Measurements from ENCODE around the gene SAMD4A.

SAMD4A gene

DNA sequence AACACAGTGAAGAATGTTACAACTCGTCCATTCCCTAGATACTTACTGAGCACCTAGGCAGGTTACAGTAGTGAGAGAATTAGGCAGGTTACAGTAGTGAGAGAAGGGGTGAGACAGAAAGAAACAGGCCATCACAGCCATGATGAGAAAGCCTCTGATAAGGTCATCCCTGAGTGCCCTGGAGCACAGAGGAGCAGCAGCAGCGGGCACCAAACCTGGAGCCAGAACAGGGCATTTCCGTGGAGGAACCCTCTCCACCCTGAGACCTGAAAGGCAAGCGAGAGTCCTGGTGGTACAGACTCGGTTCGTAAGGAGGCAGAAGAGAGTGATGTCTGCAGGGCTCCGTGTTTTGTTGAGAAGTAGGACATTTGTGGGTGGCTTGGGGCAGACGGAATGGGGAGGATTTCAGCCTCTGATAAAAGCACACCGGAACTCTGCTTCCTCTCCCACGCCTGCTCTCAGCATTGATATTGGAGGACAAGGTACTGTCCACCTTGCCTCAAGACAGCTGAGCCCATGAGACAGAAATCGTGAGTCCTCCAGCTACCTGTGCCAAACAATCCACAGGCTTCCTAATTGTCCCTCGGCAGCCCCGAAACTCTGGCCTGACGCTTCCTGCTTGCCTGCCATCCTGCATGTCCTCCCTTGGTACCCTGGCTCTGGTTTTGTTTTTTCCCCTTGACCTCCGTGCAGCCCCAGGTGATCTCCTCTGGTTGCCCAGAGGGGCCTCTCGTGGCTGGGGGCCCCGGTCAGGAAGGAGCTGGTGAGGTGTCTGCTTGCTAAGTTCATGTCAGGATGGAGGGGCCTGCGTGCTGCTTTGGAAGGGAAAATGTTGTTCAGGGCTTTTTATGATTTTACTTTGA is 199.6 kb downstream of the SAMD4A start:
- no peak for DNase-seq (ENCODE audit: low spot score)

DNA sequence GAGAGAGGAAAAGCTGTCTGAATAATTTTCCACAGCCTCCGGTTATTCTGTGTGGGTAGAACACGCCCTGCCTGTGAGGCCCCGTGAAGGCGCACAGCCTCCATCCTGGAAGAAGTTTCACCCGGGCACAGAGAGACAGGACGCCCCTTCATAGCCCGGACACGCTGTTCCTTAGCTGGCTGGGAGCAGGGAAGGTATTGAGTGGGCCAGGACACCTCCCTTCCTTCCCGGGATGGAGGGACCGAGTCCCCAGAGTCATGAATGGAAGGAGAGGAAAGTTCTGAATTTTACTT is 200.2 kb downstream of the SAMD4A start:
- no peak for DNase-seq (ENCODE audit: low spot score)

DNA sequence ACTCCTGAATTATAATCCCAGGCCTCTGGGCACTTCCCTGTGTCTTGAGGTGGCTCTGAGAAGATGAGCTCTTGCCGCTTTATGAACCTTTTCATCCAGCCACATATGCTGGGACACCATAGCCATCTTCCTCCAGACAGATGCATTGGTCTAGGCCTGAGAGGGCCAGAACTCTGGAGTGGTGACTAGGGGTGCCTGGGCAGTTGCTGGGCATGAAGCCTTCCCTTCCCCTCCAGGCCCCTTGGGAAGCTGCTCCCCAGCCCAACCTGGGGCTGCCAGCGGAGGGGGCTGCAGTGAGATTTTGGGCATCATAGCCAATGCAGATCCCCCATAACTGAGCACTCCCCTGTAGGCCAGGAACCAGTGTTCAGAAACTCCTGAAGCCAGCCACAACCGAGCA is 200.5 kb downstream of the SAMD4A start:
- no peak for DNase-seq (ENCODE audit: low spot score)

DNA sequence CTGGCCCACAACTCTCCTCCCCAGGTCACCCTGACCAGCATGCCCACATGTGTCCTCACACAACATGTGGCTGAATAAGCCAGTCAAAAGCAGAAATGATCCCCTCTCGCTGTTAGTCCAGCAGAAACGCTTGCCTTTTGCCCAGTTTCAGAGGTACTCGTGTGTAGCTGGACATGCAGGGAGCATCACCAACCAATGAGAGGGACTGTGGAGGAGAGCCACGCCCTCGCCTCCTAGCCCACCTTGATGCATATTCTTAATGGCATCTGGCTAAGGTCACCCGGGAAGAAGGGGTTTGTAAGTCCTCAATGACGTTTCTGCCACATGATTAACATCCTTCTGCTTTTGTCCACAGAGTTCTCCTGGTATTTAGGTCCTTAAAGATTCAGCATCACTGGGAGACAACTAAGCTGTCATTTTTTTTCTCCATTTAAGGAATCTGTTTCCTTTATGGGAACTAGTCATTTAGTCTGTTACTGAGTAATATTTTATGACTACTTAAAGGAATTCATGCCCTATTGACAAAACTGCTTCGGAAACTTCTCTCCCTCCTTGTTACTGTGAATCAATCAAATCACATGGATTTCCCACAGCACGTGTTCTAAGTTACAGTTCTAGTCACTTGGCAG is 201.7 kb downstream of the SAMD4A start:
- DNase-seq (ENCODE audit: low spot score), result no peak

DNA sequence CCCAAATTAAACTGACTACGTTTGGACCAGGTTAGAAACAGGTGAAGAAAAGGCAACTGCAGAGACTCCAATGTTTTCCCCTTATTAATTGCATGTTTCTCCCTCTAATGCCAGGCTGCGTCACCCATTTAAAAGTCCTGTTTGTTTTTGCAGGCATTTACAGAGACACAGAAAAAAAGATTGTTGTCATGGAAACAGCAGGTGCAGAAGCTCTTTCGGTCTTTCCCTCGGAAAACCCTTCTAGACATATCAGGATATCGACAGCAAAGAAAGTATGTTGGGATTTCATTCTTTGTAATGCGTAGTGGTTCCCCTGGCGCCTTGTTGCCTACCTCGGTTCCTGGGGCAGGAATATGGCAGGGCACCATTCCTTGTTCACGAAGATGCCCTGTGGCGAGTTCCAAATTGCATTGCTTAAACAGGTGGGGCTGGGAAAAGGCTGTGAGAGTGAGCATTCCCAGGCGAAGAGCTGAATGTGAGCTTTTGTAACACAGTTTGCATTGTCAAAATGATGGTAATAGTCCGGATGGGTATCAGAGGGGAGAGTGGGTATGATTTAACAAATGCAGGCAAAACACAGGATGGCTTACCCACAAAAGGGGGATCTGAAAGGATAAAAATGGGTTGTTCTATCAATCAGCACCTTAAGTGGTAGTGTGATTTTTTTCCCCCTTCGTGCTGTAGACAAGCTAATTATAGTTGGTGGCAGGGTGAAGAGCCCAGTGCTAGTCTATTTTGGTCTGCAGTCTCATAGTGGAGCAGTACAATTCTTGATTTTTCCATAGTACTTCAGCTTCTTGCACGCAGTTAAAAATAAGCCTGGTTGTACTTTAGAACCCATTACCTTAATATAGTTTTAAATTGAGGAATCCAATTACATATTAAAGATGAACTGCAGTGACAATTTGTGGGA is 203.3 kb downstream of the SAMD4A start:
- DNase-seq (ENCODE audit: low spot score), result no peak

DNA sequence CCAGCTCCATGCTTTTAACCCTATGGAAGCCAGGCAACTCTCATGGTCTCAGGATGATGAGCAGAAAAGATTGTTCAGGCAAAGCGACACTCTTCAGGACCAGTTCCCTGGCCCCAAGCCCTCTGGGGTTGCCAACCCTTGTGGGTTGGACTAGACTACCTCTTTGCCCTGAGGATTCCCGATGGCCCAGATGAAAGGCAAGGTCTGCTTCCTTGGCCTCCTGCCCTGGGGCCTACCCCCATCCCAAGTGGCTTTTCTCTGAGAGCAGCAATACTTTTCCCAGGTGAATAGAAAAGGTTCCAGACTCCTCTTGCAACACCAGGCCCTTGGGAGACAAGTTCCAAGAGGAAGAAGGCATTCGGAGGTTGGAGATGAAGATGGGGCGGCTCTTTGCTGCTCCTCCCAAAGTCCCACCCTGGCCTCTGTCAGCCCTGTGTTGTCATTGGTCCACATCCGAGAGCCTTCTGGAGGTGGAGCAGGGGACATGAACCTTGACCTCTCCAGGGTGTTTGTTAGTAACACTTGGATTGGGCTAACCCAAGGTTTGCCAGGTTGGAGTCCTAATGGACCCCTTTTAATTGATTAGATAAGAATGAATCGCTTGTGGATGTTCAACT is 204.6 kb downstream of the SAMD4A start:
- no peak for DNase-seq (ENCODE audit: low spot score)

DNA sequence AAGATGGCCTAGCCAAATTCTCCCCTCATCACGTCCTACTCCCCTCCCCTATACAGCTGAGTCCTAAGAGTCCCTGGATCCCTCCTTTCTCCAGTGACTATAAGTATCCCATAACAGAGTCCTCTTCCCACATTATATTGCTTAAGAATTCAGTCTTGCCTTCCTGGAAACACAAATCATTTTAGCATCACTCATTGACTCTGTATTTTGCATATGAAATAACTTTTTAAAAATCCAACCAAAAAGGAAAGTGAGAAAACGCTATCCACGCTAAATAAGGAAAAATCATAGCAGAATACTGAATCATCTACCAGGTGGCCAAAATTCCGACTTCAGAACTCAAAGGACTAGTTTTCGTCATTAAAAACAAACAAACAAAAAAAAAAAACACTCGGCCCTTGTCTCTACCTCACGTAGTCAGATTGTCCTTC is 205.5 kb downstream of the SAMD4A start:
- DNase-seq (ENCODE audit: low spot score), result no peak

DNA sequence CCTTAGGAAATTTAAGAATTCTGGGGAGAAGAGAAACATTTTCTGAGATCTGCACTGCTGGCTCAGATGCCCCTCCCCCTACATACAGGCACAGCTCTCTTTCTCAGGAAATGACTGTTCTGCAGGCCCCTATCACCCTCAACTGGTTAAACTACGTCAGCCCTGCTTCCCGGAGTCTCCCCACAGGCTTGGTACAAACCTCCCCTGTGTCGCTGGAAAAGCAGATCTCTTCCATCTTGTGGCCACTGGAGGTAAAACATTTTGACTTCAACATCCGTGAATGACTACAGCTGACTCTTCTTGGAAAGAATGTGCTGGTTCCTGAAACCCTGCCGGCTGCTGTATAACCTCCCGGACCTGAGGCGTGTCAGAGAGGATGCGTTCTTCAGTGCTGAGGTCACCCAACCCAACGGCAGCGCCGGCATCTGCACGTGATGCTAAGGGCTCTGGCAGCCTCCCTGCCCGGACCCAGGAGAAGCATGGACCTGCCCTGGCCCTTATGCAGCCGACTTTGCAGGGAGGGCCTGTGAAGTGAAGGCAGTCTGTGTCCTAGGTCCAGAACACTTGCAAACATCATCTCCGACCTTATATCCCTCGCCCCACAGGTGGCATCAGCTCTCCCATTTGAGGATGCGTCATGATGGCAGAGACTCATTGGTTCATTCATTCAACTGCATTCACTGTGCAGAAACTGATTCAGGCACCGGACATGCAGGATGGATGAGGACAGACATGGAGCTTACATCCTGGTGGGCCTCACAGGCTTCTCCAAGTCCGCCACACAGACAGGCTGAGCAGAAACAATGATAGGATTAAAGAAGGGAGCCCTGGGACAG is 206.5 kb downstream of the SAMD4A start:
- DNase-seq (ENCODE audit: low spot score), result peak; percentile 99

DNA sequence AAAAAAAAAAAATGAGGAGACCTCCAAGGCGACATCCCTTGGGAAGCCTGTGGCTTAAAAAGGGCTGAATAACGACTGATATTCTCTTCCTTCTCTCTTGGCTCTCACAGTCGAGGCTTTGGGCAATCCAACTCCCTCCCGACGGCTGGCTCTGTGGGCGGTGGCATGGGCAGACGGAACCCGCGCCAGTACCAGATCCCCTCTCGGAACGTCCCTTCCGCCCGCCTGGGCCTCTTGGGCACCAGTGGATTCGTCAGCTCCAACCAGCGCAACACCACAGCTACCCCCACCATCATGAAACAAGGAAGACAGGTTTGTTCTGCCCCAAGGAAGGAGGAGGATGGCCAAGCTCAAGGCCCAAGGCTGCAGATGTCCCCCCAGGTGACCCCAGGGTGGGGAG is 207.9 kb downstream of the SAMD4A start:
- DNase-seq (ENCODE audit: low spot score), result no peak

DNA sequence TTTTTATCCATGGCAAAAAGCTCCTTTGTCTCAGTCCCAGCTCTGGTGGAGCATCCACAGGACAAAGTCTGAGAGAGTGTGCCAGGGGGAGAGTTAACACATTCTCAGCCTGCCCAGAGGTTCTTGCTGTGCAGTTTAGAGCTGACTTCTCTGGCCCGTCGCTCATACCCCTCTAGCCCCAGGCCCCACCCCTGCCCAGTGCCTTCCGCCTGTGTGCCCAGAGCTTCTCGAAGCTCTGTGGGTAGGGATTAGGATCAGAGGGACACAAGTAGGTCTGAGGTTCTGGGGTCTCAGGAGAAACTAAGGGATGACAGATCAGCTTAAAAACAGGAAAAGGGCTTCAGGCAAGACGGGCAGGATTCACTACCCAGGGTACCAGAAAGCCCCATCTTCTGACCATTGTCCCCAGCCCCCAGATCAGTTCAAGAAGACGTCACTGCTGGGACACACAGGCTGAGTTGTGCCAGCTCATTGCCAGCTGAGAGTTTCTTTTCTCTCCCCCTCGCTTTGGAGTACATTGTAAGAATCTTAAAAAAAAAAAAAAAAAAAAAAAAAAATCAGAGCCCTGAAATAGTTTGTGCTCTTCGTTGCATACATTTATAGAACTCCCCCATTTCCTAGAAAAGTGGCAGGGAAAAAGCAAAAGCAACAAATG is 208.7 kb downstream of the SAMD4A start:
- DNase-seq (ENCODE audit: low spot score), result no peak

DNA sequence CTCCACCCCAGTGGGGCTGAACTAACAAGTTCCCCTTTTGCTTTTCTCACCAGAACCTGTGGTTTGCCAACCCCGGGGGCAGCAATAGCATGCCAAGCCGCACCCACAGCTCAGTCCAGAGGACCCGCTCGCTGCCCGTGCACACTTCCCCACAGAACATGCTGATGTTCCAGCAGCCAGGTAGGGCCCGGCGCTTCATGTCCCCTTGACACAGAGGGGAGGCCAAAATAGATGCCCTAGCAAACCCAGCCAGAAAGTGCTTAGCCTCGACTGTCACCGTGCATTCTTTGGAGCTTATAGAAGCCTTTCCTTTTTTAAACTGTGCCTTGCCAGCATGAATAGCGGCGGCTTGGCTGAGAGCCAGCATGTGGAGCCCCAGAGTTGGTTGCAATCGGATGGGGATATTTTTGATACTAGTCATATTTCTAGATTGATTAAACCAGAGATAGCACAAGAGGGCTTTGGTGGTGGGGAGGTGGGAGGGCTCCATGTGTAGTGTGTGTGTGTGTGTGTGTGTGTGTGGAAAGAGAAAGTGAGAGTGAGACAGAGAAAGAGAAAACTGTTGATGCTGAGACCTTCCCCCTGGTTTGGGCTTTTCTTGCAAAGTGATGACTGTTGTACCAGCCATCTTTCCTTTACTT is 209.6 kb downstream of the SAMD4A start:
- DNase-seq (ENCODE audit: low spot score), result no peak

DNA sequence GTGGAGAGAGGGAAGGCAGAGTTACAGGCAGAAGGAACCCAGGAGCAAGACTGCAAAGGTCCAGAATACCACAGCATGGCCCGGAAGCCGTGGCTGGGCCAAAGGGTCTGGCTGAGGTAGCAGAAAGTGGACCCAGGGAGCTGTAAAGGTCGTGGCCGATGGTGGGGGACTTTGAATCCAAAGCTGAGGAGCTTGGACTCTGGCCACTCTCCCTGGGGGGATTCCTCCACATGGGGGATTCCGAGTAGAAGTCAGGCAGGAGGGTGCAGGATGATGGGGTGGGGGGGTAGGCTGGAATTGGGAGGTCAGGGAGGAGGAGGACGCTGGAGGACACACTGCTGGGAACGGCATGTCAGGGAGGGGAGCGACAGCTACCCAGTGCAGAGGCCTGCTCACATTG is 210.5 kb downstream of the SAMD4A start:
- no peak for DNase-seq (ENCODE audit: low spot score)

DNA sequence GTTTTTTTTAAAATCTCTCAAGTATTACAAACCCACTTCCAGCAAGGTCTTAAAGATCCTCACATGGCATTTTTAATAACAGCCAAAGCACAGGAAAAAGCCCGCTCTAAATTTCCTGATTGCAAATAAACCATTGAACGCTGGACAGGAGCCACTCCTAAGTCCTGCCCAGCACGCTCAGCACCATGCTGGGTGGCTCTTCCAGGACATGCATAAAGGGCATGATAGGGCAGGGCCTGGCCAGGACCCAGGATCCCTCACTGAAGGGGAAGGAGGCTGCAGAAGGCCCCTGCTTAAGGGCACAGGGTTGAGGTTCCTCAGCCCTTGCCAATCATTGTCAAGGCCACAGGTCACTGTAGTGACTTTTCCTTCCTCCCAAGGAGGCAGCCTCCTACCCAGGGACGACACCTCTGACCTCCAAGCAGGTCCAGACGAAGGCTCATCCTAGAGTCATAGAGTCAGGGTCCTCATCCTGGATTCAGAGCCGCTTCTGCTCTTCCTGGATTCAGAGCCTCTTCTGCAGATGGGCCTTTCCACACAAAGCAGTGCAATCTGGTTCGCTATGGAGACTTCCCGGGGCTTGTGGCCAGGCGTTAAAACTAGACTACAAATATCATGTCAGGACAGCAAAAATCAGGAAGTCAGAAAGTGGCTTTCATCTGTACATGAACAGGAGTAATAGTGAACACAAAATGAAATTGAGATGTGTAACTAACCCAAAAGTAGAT is 211.9 kb downstream of the SAMD4A start:
- DNase-seq (ENCODE audit: low spot score), result no peak

DNA sequence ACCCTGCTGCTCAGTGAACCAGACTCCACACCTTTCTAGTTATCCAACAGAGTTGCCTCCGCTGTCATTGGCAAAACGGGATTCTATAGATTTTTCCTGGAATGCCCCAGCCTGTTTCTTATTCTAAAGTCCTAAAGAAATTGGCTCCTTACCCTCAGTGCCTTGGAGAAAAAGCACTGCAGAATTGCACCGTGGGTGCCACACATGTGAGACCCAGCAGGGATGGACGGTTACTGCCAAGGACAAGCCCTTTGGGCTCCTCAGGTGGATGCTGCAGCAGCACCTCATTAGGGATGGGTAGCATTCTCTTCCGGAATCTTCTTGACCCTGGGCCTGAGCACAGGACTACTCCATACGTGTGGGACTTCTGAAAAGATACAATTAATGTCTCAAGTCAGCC is 214.2 kb downstream of the SAMD4A start:
- DNase-seq (ENCODE audit: low spot score), result no peak

DNA sequence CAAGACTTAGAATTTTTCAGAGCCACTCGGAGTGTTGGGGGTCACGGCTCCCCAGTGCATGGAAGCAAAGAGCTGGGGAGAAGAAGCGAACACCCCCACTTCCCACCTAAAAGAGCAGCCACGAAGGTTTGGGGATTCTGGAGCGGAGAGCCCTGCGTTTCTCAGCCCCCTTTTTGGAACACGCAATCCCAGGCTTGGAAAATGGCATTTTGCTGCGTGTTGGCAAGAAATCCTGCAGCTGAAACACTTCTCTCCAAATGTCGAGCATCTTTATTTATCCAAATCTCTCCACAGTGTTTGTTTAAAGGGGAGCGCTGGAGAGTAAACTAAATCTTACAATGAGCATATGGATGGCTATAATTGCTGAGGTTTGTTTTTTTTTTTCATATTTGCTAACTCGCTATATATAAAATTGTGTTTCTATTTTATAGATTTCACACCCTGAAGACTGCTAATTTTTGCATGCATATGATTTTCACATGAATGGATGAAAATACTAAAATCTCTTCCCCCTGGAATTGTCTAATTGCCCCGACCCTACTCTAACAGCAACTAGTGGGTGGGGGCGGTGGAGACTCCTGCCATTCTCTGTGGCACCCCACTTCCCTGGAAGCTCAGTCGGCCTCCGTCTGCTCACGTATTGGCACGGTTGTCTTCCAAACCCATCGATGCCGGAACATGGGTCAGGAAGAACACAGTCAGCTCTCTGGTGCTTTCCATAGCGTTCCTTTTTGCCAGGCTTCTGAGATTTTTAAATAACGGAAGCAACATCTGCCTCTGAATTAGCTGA is 215.2 kb downstream of the SAMD4A start:
- no peak for DNase-seq (ENCODE audit: low spot score)

DNA sequence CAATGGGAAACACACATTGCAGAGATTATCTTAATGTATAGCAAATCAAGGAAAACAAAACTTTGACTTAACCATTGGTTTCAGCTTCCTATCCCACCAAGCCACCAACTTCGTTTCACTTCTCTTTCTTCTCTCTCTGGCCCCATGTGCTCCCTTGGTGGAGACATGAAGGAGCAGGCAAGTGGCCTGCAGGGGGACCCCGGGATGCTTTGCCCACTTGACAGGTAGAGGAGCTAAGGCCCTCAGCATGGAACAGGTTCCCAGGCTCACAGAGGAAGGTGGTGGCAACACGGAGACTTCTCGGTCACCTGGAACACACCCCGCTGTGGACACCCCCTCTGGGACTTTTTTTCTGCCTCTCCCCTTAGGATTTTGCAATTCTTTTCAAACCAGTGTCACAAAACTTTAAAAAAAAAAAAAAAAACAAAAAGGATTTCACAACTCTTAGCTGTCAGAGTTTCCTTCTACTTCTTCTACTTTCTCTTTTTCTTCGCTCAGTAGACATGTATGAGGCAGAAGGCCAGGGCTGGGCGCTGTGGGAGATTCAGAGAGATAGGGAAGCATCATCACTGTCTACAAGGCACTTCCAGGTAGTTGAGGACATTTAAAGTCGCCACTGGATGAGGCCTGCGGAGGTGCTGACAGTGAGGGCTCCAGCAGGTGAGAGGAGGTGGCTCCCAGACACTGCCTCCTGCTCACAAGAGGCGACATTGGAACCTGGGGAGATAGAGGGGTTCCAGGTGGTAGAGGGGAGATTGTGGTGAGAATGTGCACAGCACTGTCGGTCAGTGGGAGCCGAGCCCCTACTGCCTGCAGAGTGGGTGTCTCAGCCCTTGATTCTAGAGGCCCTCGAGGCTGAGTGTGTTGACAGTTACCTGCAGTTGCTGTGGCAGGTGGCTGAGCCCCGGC is 216.1 kb downstream of the SAMD4A start:
- no peak for DNase-seq (ENCODE audit: low spot score)

DNA sequence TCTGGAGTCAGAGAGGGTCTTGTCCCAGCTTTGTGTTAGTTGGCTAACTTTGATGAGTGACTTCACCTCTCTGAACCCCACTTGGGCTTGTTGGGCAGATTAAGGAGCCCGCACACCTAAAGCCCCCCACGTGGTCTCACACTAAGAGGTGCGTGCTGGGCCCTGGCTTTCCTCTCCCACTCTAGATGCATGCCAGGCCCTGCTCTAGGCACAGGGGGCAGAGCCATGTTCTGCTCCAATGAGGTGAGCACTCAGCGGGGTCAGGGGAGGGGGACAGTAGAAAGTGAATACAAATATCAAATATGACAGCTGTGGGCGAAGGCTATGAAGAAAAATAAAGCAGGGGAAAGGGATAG is 216.7 kb downstream of the SAMD4A start:
- DNase-seq (ENCODE audit: low spot score), result no peak

DNA sequence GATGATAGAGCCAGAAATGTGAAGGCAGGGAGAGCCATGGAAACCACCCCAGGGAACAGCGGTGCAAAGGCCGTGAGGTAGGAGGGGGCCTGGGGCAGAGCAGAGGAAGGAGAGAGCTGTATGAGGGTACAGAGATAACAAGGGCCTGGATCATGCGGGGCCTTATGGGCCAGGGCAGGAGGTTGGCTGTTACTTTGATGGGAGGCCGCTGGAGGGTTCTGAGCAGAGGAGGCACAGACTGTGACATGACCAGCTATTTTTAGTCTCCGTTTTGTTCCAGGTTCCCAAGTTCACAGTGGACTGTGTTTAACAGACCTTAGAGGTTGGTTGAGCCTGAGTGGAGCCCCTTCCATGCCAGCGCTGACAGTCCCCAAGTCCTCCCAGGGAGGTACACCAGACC is 217.1 kb downstream of the SAMD4A start:
- no peak for DNase-seq (ENCODE audit: low spot score)

All from COLO829 (cell line).